LNCaP clone FGC (cell line): Measurements from ENCODE around the gene PREPL.

Source experiments
- DNase-seq: peaks from one replicate; pipeline ENCODE4 v3.0.0-alpha.2; 2011; ENCODE audit warnings: low read depth
- H3K4me3 ChIP-seq: 2 replicates; pipeline ENCODE4 v1.5.1; 2011; ENCODE audit warnings: mild to moderate bottlenecking, low read depth, low read length, control low read depth
- CTCF ChIP-seq: IDR thresholded peaks from 2 replicates; pipeline ENCODE4 v1.5.1; 2012; ENCODE audit warnings: mild to moderate bottlenecking; ENCODE audit not compliant: control insufficient read depth, insufficient read depth; ENCODE audit errors: extremely low read depth

Gene PREPL

GRCh38 chr2:44328750-44329149 lies 32.5 kb downstream of the PREPL start:
- no peak for DNase-seq
- TF ChIP-seq CTCF: no peak
- H3K4me3 ChIP-seq: no peak overlapping the region

- H3K4me3 ChIP-seq: no peak overlapping the region
- no peak for DNase-seq
- TF ChIP-seq CTCF: no peak
These were observed 34.6 kb downstream of the PREPL start for GRCh38 chr2:44326548-44327264.

GRCh38 chr2:44325897-44326296 lies 35.4 kb downstream of the PREPL start:
- DNase-seq: no peak
- no peak overlapping the region for H3K4me3 ChIP-seq
- TF ChIP-seq CTCF: no peak

- no peak for DNase-seq
- no peak for TF ChIP-seq CTCF
- H3K4me3 ChIP-seq: no peak overlapping the region
These were observed 36.3 kb downstream of the PREPL start for GRCh38 chr2:44324971-44325426.

GRCh38 chr2:44321360-44321759 lies 39.9 kb downstream of the PREPL start:
- no peak for DNase-seq
- no peak for TF ChIP-seq CTCF

GRCh38 chr2:44320832-44321231 lies 40.5 kb downstream of the PREPL start:
- no peak for DNase-seq
- H3K4me3 ChIP-seq: no peak overlapping the region
- TF ChIP-seq CTCF: no peak

More at GRCh38 chr2:44321360-44321759, 39.9 kb downstream of the PREPL start:
- no peak overlapping the region for H3K4me3 ChIP-seq

- H3K4me3 ChIP-seq: no peak overlapping the region
- TF ChIP-seq CTCF: no peak
- DNase-seq: no peak
These were observed 45.3 kb downstream of the PREPL start for GRCh38 chr2:44315945-44316344.
